ENCODE data around the gene ADISSP.

ADISSP gene

GRCh38 chr20:3735768-3736167 is 31.8 kb downstream of the ADISSP start:
- no peak for DNase-seq

GRCh38 chr20:3734111-3734843 is 33.3 kb downstream of the ADISSP start:
- no peak for DNase-seq

DNA sequence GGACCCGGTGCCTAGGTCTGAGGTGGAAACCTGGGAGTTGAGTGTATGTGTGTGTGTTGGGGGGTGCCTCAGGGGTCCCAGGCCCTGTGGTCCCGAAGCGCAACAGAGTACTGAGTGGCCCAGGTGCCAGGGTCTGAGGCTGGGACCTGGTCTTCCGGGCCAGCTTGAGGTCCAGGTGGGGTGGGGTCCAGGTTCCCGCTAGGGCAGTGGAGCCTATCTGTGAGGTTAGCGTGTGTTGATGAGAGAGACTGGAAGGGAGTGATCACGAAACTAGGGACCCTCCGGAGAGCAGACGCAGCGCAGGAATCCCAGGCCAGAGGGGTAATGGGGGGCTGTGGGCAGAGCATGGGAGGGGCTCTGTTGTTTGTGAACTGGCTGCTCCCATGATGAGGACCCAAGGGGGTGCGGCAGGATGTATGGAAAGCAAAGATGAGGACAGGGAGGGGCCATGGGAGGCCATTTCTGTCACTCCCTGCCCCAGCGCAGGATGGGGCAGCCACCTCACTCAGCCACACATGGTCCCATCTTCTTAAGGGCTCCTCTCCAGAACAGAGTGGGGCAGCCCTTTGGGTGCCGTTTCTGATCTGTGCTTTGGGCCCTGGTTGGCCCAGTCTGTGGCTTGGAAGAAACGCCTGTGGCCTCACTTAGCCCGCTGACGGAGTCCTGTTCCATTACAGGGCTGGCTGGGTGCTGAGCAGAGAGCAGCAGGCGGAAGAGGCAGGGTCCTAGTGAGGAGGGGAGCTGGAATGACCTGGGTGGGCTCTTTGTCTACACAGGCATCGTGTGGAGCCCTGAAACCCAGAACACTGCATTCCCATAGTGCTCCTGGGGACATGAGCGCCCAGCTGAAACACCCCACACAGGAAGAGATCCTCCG is 34.2 kb downstream of the ADISSP start:
- DNase-seq: no peak

DNA sequence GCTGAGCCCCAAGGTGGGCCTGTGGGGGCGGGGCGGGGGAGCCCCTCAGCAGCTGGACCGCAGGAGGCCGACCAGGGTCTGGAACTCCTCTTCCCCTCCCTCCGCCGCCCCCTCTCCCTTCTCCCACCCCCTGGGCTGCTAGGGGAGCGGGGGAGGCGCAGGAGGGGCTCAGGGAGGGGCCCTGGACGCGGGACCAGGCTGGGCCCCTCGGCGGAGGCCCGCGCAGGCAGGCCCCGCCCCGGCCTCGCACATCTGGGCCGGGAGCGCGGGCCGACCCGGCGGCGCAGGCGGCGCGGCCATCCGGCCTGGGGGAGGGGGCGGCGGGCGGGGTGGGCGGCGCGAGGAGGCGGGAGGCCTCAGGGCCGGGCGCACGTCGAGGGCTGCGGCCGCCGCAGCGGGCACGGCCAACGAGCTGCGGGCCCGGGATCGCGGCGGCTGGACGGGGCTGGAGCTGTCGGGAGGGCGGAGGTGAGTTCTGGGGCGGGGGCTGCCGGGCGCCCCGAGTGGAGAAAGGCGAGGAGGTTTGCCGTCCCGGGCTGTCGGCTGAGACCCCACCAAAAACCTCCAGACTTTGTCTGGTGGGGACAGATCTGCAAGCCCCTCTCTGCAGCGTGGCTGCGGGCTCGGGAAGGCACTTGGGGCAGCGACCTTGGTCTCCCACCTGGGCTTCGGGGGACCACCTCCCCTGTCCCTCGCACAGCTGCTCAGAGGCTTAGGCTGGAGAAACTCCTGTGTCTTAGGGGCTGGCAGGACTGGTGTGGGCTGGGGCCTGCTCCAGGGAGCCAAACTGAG is 35.0 kb downstream of the ADISSP start, which contains the start of gene HSPA12B:
Gene HSPA12B, plus strand, starts transcription at position 359 of the 792 bp plus-strand sequence. CDS start 5,990 bp downstream, outside the sequence.
- DNase-seq: no peak

DNA sequence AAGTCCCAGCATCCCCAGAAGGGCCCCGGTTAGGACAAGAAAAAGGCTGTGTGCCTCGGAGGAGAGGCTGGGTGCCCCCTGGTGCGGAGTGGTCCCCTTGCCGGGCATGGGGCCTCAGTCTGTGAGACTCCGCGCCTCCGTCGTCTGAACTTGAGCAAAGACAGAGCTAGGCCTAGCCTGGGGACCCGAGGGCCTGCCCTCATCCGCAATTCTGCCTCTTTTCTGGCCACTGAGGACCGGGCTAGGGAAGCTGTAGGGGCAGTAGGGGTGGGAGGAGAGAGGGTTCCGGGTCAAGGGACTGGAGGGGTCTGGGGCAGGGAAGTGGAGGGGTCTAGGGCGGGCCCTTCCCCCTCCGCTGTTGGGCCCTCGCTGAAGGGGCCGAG is 35.6 kb downstream of the ADISSP start:
- DNase-seq: no peak

GRCh38 chr20:3730803-3731672 is 36.5 kb downstream of the ADISSP start:
- DNase-seq: no peak

GRCh38 chr20:3729811-3730540 is 37.6 kb downstream of the ADISSP start:
- DNase-seq: no peak

DNA sequence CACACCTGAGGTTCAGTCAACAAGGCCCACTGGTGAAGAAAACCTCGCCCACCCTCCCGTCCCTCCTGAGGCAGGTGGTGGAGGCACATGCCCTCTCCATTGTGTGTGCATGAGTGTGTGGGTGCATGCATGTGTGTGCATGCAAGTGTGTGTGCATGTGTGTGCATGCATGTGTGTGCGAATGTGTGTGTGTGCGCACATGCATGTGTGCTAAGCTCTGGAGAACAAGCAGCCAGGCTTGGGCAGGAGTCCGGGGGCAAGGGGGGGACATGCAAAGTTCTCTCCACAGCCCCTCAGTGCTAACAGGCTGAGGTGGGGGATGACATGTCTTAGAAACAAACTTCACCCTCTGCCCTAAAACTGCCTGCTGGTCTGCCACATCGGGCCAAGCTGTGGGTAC is 38.2 kb downstream of the ADISSP start:
- DNase-seq: no peak

DNA sequence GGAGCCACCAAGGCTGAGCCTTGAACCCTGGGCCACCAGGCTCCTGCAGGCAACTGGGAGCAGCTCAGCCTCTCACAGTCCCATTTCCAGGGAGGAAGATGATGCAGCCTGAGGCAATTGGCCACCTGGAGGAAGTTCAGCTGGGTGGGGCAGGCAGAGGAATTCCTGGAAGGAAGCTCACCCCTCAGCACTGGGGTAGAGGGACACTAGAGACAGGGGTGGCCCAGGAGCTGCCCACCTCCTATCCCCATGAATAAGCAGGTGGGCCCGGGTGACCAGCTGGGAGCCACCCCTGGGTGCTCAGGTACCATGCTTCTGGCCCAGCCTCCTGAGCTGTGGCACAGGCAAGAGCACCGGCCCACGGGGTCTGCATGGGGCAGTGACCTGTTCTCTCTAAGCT is 38.7 kb downstream of the ADISSP start:
- DNase-seq: no peak

- no peak for DNase-seq
Observed at GRCh38 chr20:3728354-3728753, 39.2 kb downstream of the ADISSP start.

GRCh38 chr20:3727401-3728021 is 40.0 kb downstream of the ADISSP start:
- DNase-seq: no peak

GRCh38 chr20:3724356-3724755 is 43.2 kb downstream of the ADISSP start:
- no peak for DNase-seq

GRCh38 chr20:3723284-3723683 is 44.3 kb downstream of the ADISSP start:
- no peak for DNase-seq

DNA sequence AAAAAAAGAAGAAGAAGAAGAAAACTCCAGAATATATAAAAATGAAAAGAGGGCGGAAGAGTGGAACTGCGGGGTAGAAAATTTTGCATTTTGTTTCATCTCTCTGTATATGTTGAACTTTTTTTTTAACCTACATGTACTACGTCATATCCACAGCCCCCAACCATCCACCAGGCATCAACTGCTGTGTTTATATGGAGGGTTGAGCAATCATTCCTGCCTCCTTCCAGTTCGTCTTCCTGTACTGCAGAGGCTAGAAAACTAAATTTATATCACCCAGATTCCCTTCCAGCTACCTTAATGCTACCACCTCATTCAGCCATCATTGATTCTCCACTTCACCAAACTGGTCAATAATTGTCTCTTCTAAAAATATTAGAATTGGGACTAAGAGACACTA is 45.6 kb downstream of the ADISSP start:
- DNase-seq: no peak

- no peak for DNase-seq
Observed at GRCh38 chr20:3720626-3721025, 46.9 kb downstream of the ADISSP start.

DNA sequence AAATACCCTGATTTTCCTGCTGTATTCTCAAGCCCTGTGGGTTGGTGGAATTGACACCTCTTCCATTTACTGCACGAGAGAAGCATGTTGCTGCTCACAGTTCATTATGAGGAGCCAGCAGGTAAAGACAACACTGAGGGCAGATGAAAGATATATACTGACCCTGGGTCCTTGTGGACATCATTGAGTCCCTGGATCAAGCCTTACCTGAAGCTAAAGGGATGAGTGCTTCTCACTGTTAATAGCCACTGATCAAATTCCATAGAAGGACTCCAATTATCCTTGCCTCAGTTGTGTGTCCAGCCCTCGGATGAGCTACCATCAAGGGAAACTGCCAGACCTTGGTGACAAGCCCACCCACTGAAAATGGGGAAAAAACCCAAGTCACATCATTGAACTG is 47.5 kb downstream of the ADISSP start:
- DNase-seq: no peak

- DNase-seq: no peak
Observed at GRCh38 chr20:3719046-3719445, 48.5 kb downstream of the ADISSP start.

GRCh38 chr20:3716195-3716834 is 51.2 kb downstream of the ADISSP start:
- peak; percentile 14 for DNase-seq

- DNase-seq: no peak
Observed at GRCh38 chr20:3714092-3714491, 53.5 kb downstream of the ADISSP start.

DNA sequence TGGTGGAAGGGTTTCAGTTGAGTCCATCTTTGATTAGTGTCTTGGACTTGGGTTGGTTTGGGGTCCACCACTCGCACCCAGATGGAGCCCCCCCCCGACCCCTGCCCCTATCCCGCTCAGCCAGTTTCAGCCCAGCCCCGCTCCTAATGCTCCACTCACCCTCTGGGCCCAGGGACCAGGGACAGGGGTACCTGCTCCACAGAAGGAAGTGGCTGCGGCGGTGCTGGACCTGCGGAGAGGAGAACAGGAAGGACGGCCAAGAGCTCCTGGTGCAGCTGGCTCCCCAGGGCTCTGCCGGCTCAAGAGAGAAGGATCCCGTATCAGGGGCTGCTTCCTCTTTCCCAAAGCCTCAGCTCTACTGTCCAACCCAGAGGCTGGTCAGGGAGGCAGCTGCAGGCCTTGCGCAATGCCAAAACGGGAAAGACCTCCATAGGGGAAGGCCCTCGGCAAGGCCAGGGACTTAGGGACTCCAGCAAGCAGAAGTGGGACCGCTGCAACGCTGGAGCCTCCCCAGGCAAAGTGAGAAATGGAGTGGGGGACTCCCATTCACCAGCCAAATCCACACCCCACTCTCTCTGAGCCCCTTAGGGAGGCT is 55.2 kb downstream of the ADISSP start, which contains the start of gene SIGLEC1:
Gene SIGLEC1, minus strand, starts transcription at position 322 of the 595 bp plus-strand sequence. CDS start 5,472 bp downstream, outside the sequence.
- DNase-seq: no peak

All from activated naive CD4-positive, alpha-beta T cell treated with Interleukin-2 at 50 U/mL for 16 hours (primary cell).